HG03097 (cell line): ENCODE data around the gene RPGRIP1L.
A peak's percentile ranks its signal among the peaks of the same experiment; 100 is the strongest.

ENCODE experiments used
- ATAC-seq: cut with Tn5 transposase; IDR thresholded peaks from one replicate; pipeline ENCODE4 v1.9.1; 2021; ENCODE audit not compliant: unreplicated experiment, low FRiP score

The RPGRIP1L gene

DNA sequence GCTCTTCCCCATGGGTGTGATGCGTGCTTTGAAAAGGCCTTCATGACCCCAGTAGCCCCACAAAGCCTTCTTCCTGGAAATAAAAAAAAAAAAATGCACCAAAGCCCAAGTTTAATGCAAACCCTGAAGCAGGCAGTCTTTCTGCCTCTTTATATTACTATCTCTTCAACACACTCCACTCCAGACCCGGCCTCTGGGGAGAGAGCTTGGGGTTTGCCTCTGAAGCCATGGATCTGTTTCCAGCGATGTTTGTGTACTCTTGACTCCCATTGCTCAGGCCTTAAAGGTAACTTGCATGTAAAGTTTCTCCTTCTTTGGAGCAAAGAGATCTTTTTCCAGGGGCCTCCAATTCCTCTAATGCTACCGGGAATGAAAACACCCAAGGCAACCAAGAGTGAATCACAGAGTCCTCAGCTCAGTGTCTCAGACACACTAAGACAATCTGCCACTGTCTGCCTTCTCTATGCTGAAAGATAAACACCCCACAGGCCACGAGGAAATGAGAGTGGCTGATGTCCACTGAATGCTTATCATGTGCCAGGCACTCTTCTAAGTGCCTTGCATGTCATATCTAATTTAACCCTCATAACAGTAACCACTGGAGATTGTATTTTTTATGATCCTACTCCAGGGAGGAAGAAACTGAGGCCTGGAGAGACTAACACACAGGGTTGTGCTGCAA lies 144.2 kb downstream of the RPGRIP1L start:
- ATAC-seq: no peak

DNA sequence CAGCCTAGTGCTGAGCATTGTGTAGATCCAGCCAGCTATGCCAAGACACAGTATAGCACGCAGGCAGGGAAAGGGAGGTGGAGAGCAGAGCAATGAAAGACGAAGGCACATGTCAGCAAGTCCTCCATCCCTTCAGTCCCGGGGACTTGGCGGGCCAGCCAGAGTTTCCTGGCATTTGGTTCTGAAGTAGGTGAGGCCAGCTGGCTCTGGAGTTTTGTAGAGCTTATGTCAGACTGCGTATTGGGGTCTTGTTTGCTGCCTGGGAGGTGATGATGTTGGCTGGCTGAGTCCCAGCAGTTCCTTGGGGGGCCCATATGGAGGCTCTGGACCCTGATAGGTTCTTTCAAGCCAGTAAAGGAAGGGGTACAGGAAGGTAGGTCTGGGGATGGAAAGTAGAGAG lies 144.9 kb downstream of the RPGRIP1L start:
- ATAC-seq: no peak

DNA sequence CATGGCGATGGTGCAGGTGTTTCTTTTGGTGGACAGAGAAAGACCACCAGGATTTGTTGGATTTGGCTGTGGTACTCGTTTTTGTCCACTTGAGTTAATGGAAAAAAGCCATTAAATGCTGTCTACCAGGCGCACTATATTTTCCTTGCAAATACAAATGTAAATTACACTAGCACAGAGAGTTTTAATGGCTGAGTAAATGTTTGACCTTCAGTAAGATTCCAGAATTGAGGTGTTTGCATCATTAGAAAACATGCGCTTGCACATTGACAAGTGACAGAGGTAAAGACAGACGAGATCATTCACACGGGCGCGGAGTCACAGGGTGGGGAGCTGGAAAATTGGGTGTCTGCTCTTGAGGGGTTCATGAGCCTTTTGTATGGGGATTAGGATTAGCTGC lies 147.1 kb downstream of the RPGRIP1L start:
- ATAC-seq: no peak

DNA sequence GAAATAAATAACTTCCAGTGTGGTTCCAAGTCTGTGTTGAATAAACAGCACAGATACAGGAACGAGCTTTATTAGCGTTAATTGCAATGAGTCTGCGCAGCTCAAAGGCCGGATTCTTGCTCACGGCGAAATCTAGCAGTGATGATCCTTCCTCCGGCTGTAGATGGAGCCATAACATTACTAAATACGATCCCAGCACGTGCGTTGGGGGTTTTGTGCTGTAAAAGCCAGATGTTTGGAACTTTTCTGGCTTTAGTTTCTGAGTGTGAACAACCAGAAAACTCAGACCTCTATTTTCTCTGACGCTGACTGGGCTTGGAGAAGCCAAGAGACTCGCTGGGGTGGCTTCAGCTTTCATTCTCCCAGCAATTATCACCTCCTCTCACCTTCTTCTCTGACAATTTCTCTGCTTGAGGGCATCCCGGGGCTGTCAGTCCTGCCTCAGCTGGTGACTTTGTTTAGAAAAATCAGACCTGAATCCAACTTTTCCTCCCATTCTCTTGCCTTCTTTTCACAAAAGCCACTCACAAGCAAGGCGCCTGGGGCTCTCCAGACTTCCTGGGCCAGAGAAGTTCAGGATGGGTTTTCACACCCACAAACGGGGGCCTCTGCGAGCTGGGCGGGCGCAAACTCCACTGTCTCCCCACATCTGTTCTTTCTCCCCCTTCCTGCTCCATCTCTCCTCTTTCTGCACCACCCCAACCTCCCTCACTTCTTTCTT lies 153.5 kb downstream of the RPGRIP1L start:
- peak; percentile 67 for ATAC-seq
